HEK293 (cell line): ENCODE measurements around the gene RSPO1.
"Not testable (repeated sequence)": the region's sequence is repeated elsewhere in the genome, so short reads cannot be mapped to it uniquely, and the experiment has no call there.

Experiments used
- CTCF ChIP-seq: fragments of 450-650 bp; formaldehyde crosslinking; IDR thresholded peaks from 2 replicates; pipeline ENCODE4 v1.5.1; 2016; ENCODE audit warnings: missing biosample characterization, missing genetic modification characterization
- GLIS2 ChIP-seq: fragments of 450-650 bp; formaldehyde crosslinking; IDR thresholded peaks from 2 replicates; pipeline ENCODE4 v1.5.1; 2016; ENCODE audit warnings: missing biosample characterization, missing genetic modification characterization
- PATZ1 ChIP-seq: fragments of 450-650 bp; formaldehyde crosslinking; IDR thresholded peaks from 2 replicates; pipeline ENCODE4 v1.5.1; 2016; ENCODE audit warnings: missing biosample characterization, missing genetic modification characterization
- ZBTB7A ChIP-seq: fragments of 450-650 bp; formaldehyde crosslinking; IDR thresholded peaks from 2 replicates; pipeline ENCODE4 v1.5.1; 2016; ENCODE audit warnings: low read depth, missing biosample characterization, missing genetic modification characterization
- ZNF571 ChIP-seq: fragments of 450-650 bp; formaldehyde crosslinking; IDR thresholded peaks from 2 replicates; pipeline ENCODE4 v1.5.0; 2017; ENCODE audit warnings: missing biosample characterization, missing genetic modification characterization
- ZNF76 ChIP-seq: fragments of 450-650 bp; formaldehyde crosslinking; IDR thresholded peaks from 2 replicates; pipeline ENCODE4; 2016; ENCODE audit warnings: low read depth, missing biosample characterization, missing genetic modification characterization, borderline replicate concordance
- TF ChIP-seq, protein P1 (sequence below): fragments of 450-650 bp; formaldehyde crosslinking; IDR thresholded peaks from 2 replicates; pipeline ENCODE4 v1.5.1; 2016; ENCODE audit warnings: missing biosample characterization, missing genetic modification characterization
- TF ChIP-seq, protein P2 (sequence below): fragments of 450-650 bp; formaldehyde crosslinking; IDR thresholded peaks from 2 replicates; pipeline ENCODE4 v1.5.1; 2016; ENCODE audit warnings: missing biosample characterization, missing genetic modification characterization, low read depth

- not testable (repeated sequence) for TF ChIP-seq GLIS2 (tag by site-specific recombination); ZNF571; PATZ1 (tag by site-specific recombination); ZBTB7A (tag by site-specific recombination); ZNF76 (tag by site-specific recombination); CTCF (tag by site-specific recombination)
- TF ChIP-seq, protein P1, sequence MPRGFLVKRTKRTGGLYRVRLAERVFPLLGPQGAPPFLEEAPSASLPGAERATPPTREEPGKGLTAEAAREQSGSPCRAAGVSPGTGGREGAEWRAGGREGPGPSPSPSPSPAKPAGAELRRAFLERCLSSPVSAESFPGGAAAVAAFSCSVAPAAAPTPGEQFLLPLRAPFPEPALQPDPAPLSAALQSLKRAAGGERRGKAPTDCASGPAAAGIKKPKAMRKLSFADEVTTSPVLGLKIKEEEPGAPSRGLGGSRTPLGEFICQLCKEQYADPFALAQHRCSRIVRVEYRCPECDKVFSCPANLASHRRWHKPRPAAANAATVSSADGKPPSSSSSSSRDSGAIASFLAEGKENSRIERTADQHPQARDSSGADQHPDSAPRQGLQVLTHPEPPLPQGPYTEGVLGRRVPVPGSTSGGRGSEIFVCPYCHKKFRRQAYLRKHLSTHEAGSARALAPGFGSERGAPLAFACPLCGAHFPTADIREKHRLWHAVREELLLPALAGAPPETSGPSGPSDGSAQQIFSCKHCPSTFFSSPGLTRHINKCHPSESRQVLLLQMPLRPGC (tag by site-specific recombination) = not testable (repeated sequence)
- TF ChIP-seq, protein P2, sequence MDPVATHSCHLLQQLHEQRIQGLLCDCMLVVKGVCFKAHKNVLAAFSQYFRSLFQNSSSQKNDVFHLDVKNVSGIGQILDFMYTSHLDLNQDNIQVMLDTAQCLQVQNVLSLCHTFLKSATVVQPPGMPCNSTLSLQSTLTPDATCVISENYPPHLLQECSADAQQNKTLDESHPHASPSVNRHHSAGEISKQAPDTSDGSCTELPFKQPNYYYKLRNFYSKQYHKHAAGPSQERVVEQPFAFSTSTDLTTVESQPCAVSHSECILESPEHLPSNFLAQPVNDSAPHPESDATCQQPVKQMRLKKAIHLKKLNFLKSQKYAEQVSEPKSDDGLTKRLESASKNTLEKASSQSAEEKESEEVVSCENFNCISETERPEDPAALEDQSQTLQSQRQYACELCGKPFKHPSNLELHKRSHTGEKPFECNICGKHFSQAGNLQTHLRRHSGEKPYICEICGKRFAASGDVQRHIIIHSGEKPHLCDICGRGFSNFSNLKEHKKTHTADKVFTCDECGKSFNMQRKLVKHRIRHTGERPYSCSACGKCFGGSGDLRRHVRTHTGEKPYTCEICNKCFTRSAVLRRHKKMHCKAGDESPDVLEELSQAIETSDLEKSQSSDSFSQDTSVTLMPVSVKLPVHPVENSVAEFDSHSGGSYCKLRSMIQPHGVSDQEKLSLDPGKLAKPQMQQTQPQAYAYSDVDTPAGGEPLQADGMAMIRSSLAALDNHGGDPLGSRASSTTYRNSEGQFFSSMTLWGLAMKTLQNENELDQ (tag by site-specific recombination) = not testable (repeated sequence)
Observed at GRCh38 chr1:37684182-37684581, 49.5 kb upstream of the RSPO1 start.
